PC-3 (cell line): Measurements from ENCODE around the gene NEUROG1. TPM values are rescaled to one million over a fixed set of nuclear protein-coding genes. Genes with fewer than 3 reads are reported as not detected.

Source experiments
- ATAC-seq: fragments of 200-7000 bp; cut with Tn5 transposase; 2 replicates; pipeline ENCODE4 v1.9.1; 2020; ENCODE audit warnings: mild to moderate bottlenecking, moderate library complexity
- BruUV-seq: library from RNA; stranded (reverse); fragments of 400-500 nt; replicated peaks from 2 replicates; lab custom pipeline; 2021; lab: Mats Ljungman, UMichigan
- CTCF ChIA-PET: fragments of 300-600 bp; sonication (Branson Sonifier 250); formaldehyde crosslinking; loops from one replicate; lab custom pipeline; 2022; ENCODE audit warnings: antibody characterized with exemption; lab: Charles Lee
- POLR2A ChIA-PET: fragments of 300-600 bp; sonication (Branson Sonifier 250); formaldehyde crosslinking; loops from one replicate; lab custom pipeline; 2022; ENCODE audit warnings: antibody characterized with exemption; ENCODE audit not compliant: unreplicated experiment; lab: Charles Lee
- DNase-seq: peaks from one replicate; pipeline ENCODE4 v3.0.0-alpha.2; 2015
- H2AFZ ChIP-seq: fragments of 300-600 bp; sonication (generic); 2 replicates; pipeline ENCODE4 v1.6.0; 2016; ENCODE audit warnings: antibody characterized with exemption, low read length
- H3F3A ChIP-seq: fragments of 300-600 bp; sonication (generic); one replicate; pipeline ENCODE4 v1.6.0; 2017; ENCODE audit warnings: antibody characterized with exemption, low read length, control low read depth, mild to moderate bottlenecking; ENCODE audit not compliant: unreplicated experiment
- H3K27ac ChIP-seq: fragments of 300-600 bp; sonication (generic); 2 replicates; pipeline ENCODE4 v1.5.1; 2016; ENCODE audit warnings: mild to moderate bottlenecking, low read length
- H3K27me3 ChIP-seq: fragments of 300-600 bp; sonication (generic); 2 replicates; pipeline ENCODE4 v1.6.1; 2016; ENCODE audit warnings: low read length, mixed read lengths
- H3K36me3 ChIP-seq: fragments of 300-600 bp; sonication (generic); 2 replicates; pipeline ENCODE4 v1.6.1; 2016; ENCODE audit warnings: low read depth, mixed run types, low read length, mixed read lengths
- H3K4me1 ChIP-seq: fragments of 300-600 bp; sonication (generic); 2 replicates; pipeline ENCODE4 v1.5.1; 2016; ENCODE audit warnings: low read length; ENCODE audit not compliant: insufficient read depth
- H3K4me2 ChIP-seq: fragments of 300-600 bp; sonication (generic); 2 replicates; pipeline ENCODE4 v1.6.0; 2016; ENCODE audit warnings: low read length
- H3K4me3 ChIP-seq: fragments of 300-600 bp; sonication (generic); 2 replicates; pipeline ENCODE4 v1.5.1; 2016; ENCODE audit warnings: mild to moderate bottlenecking, low read length, mixed read lengths
- H3K79me2 ChIP-seq: fragments of 300-600 bp; sonication (generic); 2 replicates; pipeline ENCODE4 v1.6.1; 2017; ENCODE audit warnings: low read length, mixed read lengths
- H3K9ac ChIP-seq: fragments of 300-600 bp; sonication (generic); 2 replicates; pipeline ENCODE4 v1.6.0; 2016; ENCODE audit warnings: mild to moderate bottlenecking, low read length
- H3K9me2 ChIP-seq: fragments of 300-600 bp; sonication (generic); replicated peaks from 2 replicates; pipeline ENCODE4 v1.6.1; 2016; ENCODE audit warnings: mixed run types, low read length, mixed read lengths
- H3K9me3 ChIP-seq: fragments of 300-600 bp; sonication (generic); 2 replicates; pipeline ENCODE4 v1.6.1; 2016; ENCODE audit warnings: low read length, mixed read lengths
- H4K20me1 ChIP-seq: fragments of 300-600 bp; sonication (generic); 2 replicates; pipeline ENCODE4 v1.6.1; 2016; ENCODE audit warnings: low read length, mixed read lengths
- EZH2 ChIP-seq: fragments of 300-600 bp; sonication (generic); IDR thresholded peaks from one replicate; pipeline ENCODE4 v1.6.1; 2017; ENCODE audit warnings: antibody characterized with exemption, mild to moderate bottlenecking, low read length; ENCODE audit not compliant: unreplicated experiment
- intact Hi-C: fragments of 100-400 bp; cut with micrococcal nuclease; formaldehyde crosslinking; loops from 2 replicates; pipeline ENCODE4 v1.9.0; 2023
- total RNA-seq: library from RNA; depleted of rRNA; stranded (reverse); fragments of >200 nt; gene quantifications from 2 replicates; pipeline ENCODE4 v1.2.3, GENCODE V29; 2014
- TF ChIP-seq, protein P1 (sequence below): fragments of 300-600 bp; sonication (generic); conservative IDR thresholded peaks from 2 replicates; pipeline ENCODE4 v1.5.1; 2017; ENCODE audit warnings: antibody characterized with exemption, low read depth, mild to moderate bottlenecking, low read length

Gene NEUROG1
- total RNA-seq, 1 experiment from 2014 or later, result not detected

DNA sequence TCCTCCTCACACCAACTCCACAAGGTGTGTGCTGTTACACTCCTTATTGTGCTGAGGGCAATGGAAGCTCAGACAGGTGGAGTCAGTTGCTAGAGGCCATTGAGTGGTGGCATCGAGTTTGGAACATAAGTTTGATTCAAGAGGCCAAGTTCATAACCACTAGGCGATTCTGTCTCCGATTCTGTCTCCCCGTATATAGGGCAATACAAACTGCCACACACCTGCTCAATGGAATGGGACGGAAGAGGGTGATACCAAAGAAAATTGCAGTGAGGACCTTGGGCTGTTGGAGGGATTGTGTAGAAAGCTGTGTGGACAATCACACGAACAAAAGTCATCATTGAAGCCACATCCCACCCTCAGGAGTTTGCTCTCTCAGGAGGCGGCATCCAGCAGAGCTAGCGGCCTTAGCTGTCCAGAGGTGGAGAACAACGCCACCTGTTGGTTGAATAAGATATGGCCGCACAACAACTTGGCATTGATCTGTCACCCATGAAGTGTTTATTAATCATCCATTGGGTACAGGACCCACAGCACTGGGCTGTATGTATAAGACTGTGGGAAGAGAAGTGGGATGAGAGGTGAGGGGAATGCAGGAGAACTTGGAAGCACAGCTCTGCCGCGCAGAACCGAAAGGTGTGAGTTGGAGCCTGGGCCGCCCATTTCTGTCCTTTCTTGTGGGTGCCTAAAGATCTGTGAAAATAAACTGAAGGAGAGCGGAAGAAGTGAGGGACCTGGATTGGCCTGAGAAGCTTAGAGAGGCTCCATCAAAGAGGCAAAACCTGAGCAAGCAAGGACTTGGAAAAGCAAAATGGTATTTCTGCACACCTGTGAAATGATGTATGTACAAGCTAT lies 16.1 kb upstream of the NEUROG1 start:
- Histone ChIP-seq H3K36me3 (no peaks in the 10 kb centered on the region), H3K27ac (no peak overlapping the region), H3K9ac (no peak overlapping the region), H2AFZ (no peak overlapping the region), H3K4me2 (no peak overlapping the region), H3F3A (no peaks in the 10 kb centered on the region), H3K27me3 (peaks cover 9% of the 10 kb centered on the region), H3K4me3 (no peak overlapping the region), H3K9me2 (no peaks in the 10 kb centered on the region), H3K9me3 (no peaks in the 10 kb centered on the region), H4K20me1 (no peaks in the 10 kb centered on the region), H3K4me1 (no peaks in the 10 kb centered on the region), H3K79me2 (no peaks in the 10 kb centered on the region)
- ATAC-seq, result peak; percentile 87
- POLR2A ChIA-PET, result no interaction called here
- CTCF ChIA-PET, result interaction anchor here (1.2 to 2.5 kb wide), 2 partner anchors 84 to 86 kb away, joined by 5 to 25 read pairs; no protein-coding TSS in a partner anchor
- peak; percentile 83 for DNase-seq
- TF ChIP-seq EZH2, result no peak
- TF ChIP-seq, protein P1, sequence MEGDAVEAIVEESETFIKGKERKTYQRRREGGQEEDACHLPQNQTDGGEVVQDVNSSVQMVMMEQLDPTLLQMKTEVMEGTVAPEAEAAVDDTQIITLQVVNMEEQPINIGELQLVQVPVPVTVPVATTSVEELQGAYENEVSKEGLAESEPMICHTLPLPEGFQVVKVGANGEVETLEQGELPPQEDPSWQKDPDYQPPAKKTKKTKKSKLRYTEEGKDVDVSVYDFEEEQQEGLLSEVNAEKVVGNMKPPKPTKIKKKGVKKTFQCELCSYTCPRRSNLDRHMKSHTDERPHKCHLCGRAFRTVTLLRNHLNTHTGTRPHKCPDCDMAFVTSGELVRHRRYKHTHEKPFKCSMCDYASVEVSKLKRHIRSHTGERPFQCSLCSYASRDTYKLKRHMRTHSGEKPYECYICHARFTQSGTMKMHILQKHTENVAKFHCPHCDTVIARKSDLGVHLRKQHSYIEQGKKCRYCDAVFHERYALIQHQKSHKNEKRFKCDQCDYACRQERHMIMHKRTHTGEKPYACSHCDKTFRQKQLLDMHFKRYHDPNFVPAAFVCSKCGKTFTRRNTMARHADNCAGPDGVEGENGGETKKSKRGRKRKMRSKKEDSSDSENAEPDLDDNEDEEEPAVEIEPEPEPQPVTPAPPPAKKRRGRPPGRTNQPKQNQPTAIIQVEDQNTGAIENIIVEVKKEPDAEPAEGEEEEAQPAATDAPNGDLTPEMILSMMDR, result peak; percentile 80
- no TSS peak for BruUV-seq
- intact Hi-C loops, result loop anchor here (1.0 kb wide), 2 partner anchors 86 to 90 kb away; no protein-coding TSS in a partner anchor

DNA sequence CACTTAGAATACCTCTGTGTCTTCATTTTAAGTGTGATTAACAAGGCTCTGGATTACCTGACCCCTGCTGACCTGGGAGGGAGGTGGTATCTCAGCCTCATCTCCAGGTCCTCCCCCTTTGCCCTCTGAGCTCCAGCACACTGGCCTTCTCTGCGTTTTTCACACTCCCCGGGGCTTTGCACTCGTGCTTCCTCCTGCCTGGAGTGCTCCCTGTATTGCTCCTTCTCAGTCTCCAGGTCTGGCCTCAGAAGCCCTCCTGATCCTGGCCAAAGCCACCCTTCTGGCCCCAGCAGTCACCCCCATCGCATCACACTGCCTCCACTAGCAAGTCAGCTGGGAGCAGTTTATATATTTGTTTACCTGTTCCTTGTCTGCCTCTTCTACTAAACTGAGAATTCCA lies 13.6 kb upstream of the NEUROG1 start:
- no peaks in the 10 kb centered on the region for H3K27me3 ChIP-seq
- TF ChIP-seq, protein P1, result no peak
- no peak for TF ChIP-seq EZH2
- DNase-seq, result no peak
- no peaks in the 10 kb centered on the region for H3K9me2 ChIP-seq
- ATAC-seq, result no peak
- no peaks in the 10 kb centered on the region for H3K79me2 ChIP-seq
- no peaks in the 10 kb centered on the region for H3K36me3 ChIP-seq
- no peak overlapping the region for H3K4me3 ChIP-seq
- no peak overlapping the region for H3K27ac ChIP-seq
- ChIA-PET POLR2A (no interaction called here), CTCF (interaction anchor here (0.5 to 1.3 kb wide), 3 partner anchors 12 to 83 kb away, joined by 3 to 6 read pairs (median 4); no protein-coding TSS in a partner anchor)
- H3K9me3 ChIP-seq, result no peaks in the 10 kb centered on the region
- no peak overlapping the region for H2AFZ ChIP-seq
- intact Hi-C loops, result no loop called here
- H3F3A ChIP-seq, result no peaks in the 10 kb centered on the region
- no TSS peak for BruUV-seq
- H3K4me1 ChIP-seq, result no peaks in the 10 kb centered on the region
- H3K4me2 ChIP-seq, result no peak overlapping the region
- no peak overlapping the region for H3K9ac ChIP-seq
- no peaks in the 10 kb centered on the region for H4K20me1 ChIP-seq

DNA sequence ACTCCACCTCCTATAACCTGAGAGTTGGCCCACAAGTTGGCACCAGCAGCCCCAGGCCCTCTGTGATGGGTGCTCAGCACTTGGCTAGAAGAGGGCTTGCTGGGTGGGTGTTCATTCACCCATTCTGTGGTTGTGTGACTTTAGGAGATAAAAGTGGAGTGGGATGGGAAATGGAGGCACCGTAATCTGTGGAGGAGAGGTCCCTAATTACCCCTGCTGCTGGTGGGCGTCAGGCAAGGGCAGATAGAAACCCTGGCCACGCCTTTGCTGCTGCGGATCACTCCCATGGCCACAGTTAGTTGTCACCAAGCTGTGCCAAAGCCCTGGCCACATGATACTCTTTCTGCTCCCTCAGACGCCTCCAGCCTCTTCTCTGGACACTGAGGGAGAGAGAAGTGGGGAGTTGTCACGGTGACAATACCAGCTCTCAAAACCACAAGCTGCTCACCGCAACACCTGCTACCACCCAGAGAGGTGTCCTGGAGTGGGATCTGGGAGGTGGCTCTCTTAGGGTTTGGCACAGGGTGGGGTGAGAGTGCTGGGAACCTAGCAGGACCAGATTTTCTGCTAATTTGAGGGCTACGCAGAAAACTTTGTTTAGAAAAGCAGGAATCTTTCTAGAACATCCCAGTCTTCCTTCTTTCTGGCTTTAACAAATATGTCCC lies 12.0 kb upstream of the NEUROG1 start:
- H3K9ac ChIP-seq, result no peak overlapping the region
- H3K9me3 ChIP-seq, result no peaks in the 10 kb centered on the region
- ChIA-PET CTCF (no interaction called here), POLR2A (no interaction called here)
- H3F3A ChIP-seq, result no peaks in the 10 kb centered on the region
- ATAC-seq, result no peak
- BruUV-seq, result no TSS peak
- no peak for DNase-seq
- TF ChIP-seq, protein P1, result no peak
- TF ChIP-seq EZH2, result no peak
- no peaks in the 10 kb centered on the region for H3K36me3 ChIP-seq
- no peaks in the 10 kb centered on the region for H3K4me1 ChIP-seq
- no peaks in the 10 kb centered on the region for H3K9me2 ChIP-seq
- H3K27ac ChIP-seq, result no peak overlapping the region
- no peaks in the 10 kb centered on the region for H3K27me3 ChIP-seq
- intact Hi-C loops, result no loop called here
- H4K20me1 ChIP-seq, result no peaks in the 10 kb centered on the region
- no peaks in the 10 kb centered on the region for H3K79me2 ChIP-seq
- H3K4me3 ChIP-seq, result no peak overlapping the region
- H3K4me2 ChIP-seq, result no peak overlapping the region
- H2AFZ ChIP-seq, result no peak overlapping the region
